ENCODE measurements around the gene PPP1R1C.

GRCh38 chr2:182055993-182056392, 70.3 kb downstream of the PPP1R1C start:
- TF ChIP-seq CTCF (IDR thresholded peaks at IDR 0.05 in 8 of 11, conservative IDR thresholded peaks at IDR 0.05 in 3 of 11) = no peak
- no peak for TF ChIP-seq POLR2A (IDR thresholded peaks at IDR 0.05)

Measured in spleen (tissue), 7 donors.